ENCODE data around the gene PRPS2. TPM values are rescaled to one million over a fixed set of nuclear protein-coding genes. Genes with fewer than 3 reads are reported as not detected.

PRPS2 gene
- polyA plus RNA-seq, 1 donor (not counting 4 experiments of a cell fraction or from before 2014, with no cell fraction given), result 28.4 TPM

- Histone ChIP-seq H3K27ac (ENCODE audit: control insufficient read depth, insufficient read depth, low read length) (no peak overlapping the region), H3K9me1 (ENCODE audit: control insufficient read depth, extremely low read depth, insufficient read depth, low read length) (no peaks in the 10 kb centered on the region), H3K27me3 (ENCODE audit: control insufficient read depth, extremely low read depth, insufficient read depth, low read length) (no peaks in the 10 kb centered on the region), H3K9me3 (ENCODE audit: control insufficient read depth, low read depth, low read length) (no peaks in the 10 kb centered on the region), H2AFZ (ENCODE audit: control insufficient read depth, low read length) (no peak overlapping the region), H4K20me1 (ENCODE audit: control insufficient read depth, extremely low read depth, insufficient read depth, low read length) (no peaks in the 10 kb centered on the region), H3K79me2 (ENCODE audit: control insufficient read depth, insufficient read depth, low read length) (no peaks in the 10 kb centered on the region), H3K36me3 (ENCODE audit: control insufficient read depth in 2 of 2, extremely low read depth in 1 of 2, insufficient read depth in 2 of 2, low read length in 2 of 2) (no peaks in the 10 kb centered on the region), H3K9ac (ENCODE audit: control insufficient read depth, extremely low read depth, insufficient read depth, low read length) (no peak overlapping the region), H3K4me1 (ENCODE audit: control insufficient read depth, extremely low read depth, insufficient read depth, low read length) (no peaks in the 10 kb centered on the region), H3K4me3 (ENCODE audit: control insufficient read depth in 2 of 3, extremely low read depth in 1 of 3, insufficient read depth in 2 of 3, low read depth in 1 of 3, low read length in 3 of 3) (no peak overlapping the region), H3K4me2 (ENCODE audit: control insufficient read depth, extremely low read depth, insufficient read depth, low read depth, low read length) (no peak overlapping the region)
- FAIRE-seq (no peak), DNase-seq (ENCODE audit: low read depth, low spot score) (no peak)
- TF ChIP-seq CTCF (optimal IDR thresholded peaks at IDR 0.05 in 1 of 3, IDR thresholded peaks at IDR 0.05 in 1 of 3, conservative IDR thresholded peaks at IDR 0.05 in 1 of 3; ENCODE audit: extremely low read depth in 1 of 3, insufficient read depth in 2 of 3, low read length in 3 of 3) (no peak), EZH2 (IDR thresholded peaks at IDR 0.05; ENCODE audit: low read length) (no peak)
- dilution Hi-C loops (cut with MboI; ENCODE audit: extremely low pct_ligation_motif_present, low sequenced_read_pairs), result no loop called here
Observed at GRCh38 chrX:12777670-12778069, 13.5 kb upstream of the PRPS2 start.

GRCh38 chrX:12779534-12779933, 11.7 kb upstream of the PRPS2 start:
- Histone ChIP-seq H3K9me1 (ENCODE audit: control insufficient read depth, extremely low read depth, insufficient read depth, low read length) (no peaks in the 10 kb centered on the region), H3K27ac (ENCODE audit: control insufficient read depth, insufficient read depth, low read length) (no peak overlapping the region), H3K27me3 (ENCODE audit: control insufficient read depth, extremely low read depth, insufficient read depth, low read length) (no peaks in the 10 kb centered on the region), H3K4me3 (ENCODE audit: control insufficient read depth in 2 of 3, extremely low read depth in 1 of 3, insufficient read depth in 2 of 3, low read depth in 1 of 3, low read length in 3 of 3) (no peak overlapping the region), H2AFZ (ENCODE audit: control insufficient read depth, low read length) (no peak overlapping the region), H4K20me1 (ENCODE audit: control insufficient read depth, extremely low read depth, insufficient read depth, low read length) (no peaks in the 10 kb centered on the region), H3K9me3 (ENCODE audit: control insufficient read depth, low read depth, low read length) (no peaks in the 10 kb centered on the region), H3K79me2 (ENCODE audit: control insufficient read depth, insufficient read depth, low read length) (no peaks in the 10 kb centered on the region), H3K4me2 (ENCODE audit: control insufficient read depth, extremely low read depth, insufficient read depth, low read depth, low read length) (no peak overlapping the region), H3K4me1 (ENCODE audit: control insufficient read depth, extremely low read depth, insufficient read depth, low read length) (no peaks in the 10 kb centered on the region), H3K9ac (ENCODE audit: control insufficient read depth, extremely low read depth, insufficient read depth, low read length) (no peak overlapping the region), H3K36me3 (ENCODE audit: control insufficient read depth in 2 of 2, extremely low read depth in 1 of 2, insufficient read depth in 2 of 2, low read length in 2 of 2) (no peaks in the 10 kb centered on the region)
- FAIRE-seq (no peak), DNase-seq (ENCODE audit: low read depth, low spot score) (no peak)
- dilution Hi-C loops (cut with MboI; ENCODE audit: extremely low pct_ligation_motif_present, low sequenced_read_pairs), result no loop called here
- TF ChIP-seq CTCF (optimal IDR thresholded peaks at IDR 0.05 in 1 of 3, IDR thresholded peaks at IDR 0.05 in 1 of 3, conservative IDR thresholded peaks at IDR 0.05 in 1 of 3; ENCODE audit: extremely low read depth in 1 of 3, insufficient read depth in 2 of 3, low read length in 3 of 3), result no peak
- TF ChIP-seq EZH2 (IDR thresholded peaks at IDR 0.05; ENCODE audit: low read length), result no peak
